Stimulated activated CD8-positive, alpha-beta memory T cell treated with anti-CD3 and anti-CD28 coated beads, Interleukin-2, amount 100 ng/mL, for 1 hour (primary cell): ENCODE results near the gene TPI1.
A peak's percentile ranks its signal among the peaks of the same experiment; 100 is the strongest.

Source experiments
- DNase-seq, 2 donors: peaks; one replicate each; pipeline ENCODE4 v3.0.0-alpha.2; 2020; ENCODE audit warnings: low read depth in 2 of 2

The TPI1 gene

DNA sequence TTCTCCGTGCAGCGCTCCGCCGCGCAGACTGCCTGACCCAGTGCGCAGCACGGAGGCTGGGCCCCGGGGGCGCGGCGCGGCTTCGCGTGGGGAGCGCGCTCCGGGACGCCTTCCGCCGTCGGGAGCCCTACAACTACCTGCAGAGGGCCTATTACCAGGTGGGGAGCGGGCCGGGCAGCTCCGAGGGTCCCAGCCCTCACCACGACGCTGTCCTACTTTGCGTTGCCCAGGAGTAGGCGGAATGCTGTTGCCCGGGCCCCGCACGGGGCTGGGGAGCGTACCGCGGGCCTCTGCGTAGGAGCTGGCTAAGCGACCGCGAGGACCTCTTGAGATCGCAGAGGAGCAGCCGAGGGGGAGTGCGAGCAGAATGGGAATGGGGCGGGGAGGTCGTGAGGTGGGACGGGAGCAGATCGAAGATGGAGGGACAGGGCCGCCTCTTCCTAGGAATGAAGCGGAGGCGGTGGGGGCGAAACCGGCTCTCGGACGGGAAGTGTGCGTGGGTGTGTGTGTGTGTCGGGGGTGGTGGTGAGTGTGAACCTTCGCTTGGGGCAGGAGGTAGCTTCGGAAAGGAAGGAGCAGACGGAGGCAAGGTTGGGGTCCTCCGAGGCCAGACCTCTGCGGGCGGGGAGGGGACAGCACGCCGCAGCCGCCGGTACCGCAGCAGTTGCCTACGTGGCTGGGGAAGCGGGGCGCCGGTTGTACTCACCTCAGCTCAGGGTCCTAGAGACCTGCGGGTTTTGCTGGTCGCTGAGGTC, 38.4 kb upstream of the TPI1 start:
- DNase-seq = peak in 1 of 2 donors; percentile 22

DNA sequence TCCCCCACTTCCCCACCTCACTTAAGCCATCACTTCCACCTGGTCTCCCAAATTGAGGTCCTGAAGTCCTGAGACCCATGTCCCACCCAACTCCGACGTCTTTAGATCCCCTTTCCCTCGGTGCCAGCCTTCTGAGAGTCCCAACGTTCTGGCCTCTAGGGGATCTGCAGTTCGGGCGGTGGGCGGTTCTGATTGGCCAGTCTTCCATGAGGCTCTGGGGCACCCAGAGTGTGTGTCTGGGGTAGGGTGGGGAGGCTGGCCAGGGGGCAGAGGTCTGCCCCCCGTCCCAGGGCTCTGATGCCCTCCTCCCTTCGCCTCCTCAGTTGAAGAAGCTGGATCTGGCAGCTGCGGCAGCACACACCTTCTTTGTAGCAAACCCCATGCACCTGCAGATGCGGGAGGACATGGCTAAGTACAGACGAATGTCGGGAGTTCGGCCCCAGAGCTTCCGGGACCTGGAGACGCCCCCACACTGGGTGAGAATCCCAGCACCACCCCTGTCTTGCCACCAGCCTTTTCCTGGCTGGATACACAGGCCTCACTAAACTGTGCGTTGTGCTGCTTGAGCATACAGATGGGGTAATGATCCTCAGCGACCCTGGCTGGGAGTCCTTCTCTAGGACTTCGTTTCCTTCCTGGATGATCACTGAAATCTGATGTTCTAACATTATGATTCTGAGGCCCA, 37.7 kb upstream of the TPI1 start:
- DNase-seq = no peak

DNA sequence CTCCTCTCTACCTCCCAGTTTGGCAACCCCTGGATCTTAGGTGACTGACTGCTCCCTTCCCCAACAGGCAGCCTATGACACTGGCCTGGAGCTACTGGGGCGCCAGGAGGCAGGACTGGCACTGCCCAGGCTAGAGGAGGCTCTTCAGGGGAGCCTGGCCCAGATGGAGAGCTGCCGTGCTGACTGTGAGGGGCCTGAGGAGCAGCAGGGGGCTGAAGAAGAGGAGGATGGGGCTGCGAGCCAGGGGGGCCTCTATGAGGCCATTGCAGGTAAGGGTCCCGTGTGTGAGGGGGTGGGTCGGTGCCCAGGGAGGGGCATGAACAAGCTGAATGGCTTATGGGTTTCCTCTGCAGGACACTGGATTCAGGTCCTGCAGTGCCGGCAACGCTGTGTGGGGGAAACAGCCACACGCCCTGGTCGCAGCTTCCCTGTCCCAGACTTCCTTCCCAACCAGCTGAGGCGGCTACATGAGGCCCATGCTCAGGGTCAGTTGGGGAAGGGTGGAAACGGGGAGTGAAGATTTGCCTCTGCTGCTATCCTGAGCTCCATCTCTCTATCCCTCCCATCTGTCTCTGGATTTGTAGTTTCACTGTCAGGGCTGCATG, 36.9 kb upstream of the TPI1 start:
- no peak for DNase-seq

DNA sequence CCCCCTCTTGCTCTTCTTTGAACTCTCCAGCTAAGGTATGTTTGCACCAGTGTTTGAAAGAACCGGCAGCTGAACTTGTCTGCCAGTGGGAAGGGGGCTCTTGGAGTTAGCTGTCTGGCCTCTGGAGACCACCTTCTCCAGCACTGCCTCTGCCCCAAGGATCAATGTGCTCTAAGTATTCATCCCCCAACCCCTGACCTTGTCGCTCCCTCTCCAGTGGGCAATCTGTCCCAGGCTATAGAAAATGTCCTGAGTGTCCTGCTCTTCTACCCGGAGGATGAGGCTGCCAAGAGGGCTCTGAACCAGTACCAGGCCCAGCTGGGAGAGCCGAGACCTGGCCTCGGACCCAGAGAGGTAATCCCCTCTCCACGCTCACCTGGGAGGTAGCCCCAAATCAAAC, 36.3 kb upstream of the TPI1 start:
- no peak for DNase-seq

DNA sequence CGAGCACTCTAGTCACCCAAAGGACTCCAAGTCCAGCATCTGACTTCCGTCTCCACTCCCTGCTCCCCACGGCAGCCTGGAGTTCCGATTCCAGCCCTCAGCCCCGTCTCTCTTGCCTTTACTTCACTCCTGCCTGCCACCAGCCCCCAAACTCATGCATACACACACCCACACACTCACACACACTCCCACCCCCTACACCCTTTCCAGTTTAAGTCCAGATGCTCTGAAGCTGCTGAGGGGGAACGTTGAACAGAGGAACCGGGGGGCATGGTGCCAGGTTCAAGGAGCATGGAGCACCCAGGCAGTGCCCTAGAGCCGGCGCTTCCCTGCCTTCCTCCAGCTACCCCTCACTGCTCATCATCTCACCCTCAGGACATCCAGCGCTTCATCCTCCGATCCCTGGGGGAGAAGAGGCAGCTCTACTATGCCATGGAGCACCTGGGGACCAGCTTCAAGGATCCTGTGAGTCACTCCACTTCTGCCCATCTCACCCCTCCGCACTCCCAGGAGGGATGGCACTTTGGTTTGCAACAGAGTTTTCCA, 35.8 kb upstream of the TPI1 start:
- DNase-seq = no peak

DNA sequence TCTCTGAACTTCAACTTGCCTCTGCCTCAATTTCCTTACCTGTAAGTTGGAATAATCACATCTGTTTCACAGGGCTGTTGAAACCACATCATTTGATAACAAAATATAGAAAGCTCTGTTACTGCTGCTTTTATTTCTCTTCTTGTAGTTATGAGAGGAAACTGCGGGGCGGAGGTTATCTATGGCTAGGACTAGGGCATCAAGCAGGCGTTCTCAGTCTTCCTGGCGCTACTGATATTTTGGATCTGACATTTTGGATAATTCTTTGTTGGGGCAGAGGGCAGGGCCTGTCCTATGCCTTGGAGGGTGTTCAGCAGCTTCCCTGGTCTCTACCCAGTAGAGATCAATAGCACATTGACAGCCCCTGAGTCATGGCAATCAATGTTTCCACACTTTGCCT, 35.2 kb upstream of the TPI1 start:
- DNase-seq = no peak

DNA sequence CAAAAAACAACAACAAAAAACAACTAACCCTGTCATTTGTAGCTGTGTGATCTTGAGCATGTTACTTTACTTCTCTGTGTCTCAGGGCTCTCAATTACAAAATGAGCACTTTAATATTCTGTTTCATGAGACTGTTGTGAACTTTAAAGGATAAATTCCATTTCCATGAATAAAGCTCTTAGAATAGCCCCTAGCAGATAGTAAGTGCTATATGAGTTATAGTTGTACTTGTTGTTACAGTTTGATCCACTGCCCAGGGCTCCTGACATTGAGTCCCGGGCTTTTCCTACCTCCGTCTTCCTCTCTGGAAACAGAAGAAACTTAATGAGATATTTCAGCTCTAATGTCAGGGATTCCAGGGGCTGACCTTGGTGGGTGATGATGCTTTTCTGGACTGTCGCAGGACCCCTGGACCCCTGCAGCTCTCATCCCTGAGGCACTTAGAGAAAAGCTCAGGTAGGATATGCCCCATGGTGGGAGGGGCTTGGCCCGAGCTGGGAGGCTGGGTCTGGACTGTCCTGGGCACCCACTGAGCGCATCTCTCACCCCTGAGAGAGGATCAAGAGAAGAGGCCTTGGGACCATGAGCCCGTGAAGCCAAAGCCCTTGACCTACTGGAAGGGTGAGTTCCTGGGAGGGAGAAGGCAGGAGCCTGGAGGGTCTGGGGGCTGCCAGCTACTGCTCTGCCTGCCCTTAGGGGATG, 34.0 kb upstream of the TPI1 start:
- DNase-seq = no peak

DNA sequence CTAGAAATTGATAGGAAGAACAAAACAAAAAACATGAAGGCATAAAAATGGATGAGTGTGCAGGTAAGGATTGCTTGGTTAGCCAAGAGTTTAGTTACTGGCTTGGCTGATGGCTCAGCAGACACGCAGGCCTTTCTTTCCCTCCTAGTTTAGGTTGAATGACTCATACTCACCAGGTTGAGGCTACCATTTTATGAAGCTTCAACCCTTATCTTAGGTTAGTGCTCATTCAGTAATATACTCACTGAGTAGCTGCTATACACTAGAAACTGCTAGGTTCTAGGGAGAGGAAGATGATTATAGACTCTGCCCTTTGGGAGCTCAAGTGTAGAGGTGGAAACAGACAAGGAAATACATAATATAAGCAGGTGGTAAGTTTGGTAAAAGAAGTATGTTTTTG, 33.1 kb upstream of the TPI1 start:
- DNase-seq = no peak

DNA sequence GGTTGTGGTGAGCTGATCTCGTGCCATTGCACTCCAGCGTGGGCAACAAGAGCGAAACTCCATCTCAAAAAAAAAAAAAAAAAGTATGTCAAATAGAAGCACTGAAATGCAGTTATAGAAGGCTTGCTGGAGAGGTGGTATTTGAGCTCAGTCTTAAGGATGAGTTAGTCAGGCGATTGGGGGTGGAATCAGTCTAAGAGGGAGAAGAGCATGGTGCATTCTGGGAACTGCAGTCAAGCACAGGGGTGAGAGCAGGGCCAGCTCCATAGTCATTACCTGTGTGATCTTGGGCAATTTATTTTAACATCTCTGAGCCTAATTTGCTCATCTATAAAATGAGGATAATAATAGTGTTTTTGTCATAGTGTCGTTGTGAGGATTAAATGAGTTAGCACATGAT, 32.5 kb upstream of the TPI1 start:
- no peak for DNase-seq

DNA sequence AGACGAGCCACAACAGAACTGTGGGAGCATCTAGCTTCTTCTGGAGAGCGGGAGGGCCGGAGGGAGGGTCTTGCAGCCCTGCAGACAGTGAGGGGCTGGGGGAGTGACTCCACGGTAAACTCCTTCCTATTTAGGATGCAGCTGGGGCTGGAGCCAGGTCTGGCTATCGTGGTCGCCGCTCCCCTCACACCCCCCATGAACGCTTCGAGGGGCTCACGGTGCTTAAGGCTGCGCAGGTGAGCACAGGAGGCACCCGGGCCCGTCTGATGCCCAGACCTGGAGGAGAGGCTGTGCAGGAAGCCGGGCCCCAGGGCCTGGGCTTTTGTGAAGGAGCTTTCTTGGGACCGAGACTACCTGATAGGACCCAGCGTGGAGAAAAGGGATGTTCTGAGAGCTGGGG, 30.5 kb upstream of the TPI1 start:
- no peak for DNase-seq

DNA sequence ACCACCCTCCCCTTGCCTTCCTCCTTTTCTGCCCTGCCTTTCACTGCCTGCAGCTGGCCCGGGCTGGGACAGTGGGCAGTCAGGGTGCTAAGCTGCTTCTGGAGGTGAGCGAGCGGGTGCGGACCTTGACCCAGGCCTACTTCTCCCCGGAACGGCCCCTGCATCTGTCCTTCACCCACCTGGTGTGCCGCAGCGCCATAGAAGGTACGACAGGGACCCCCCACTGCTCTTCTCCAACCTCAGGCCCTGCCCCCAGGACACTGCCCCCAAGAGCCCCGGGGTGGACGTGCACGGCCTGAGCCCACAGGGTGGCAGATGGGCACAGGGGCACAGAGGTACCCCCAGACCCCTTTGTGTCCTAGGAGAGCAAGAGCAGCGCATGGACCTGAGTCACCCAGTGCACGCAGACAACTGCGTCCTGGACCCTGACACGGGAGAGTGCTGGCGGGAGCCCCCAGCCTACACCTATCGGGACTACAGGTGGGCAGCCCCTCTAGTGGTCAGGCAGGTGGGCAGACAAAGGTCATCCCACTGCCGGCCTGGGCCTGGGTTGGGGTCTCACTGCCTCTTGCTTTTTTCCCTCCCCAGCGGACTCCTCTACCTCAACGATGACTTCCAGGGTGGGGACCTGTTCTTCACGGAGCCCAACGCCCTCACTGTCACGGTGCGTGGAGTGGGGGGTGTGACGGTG, 29.8 kb upstream of the TPI1 start:
- DNase-seq = no peak

DNA sequence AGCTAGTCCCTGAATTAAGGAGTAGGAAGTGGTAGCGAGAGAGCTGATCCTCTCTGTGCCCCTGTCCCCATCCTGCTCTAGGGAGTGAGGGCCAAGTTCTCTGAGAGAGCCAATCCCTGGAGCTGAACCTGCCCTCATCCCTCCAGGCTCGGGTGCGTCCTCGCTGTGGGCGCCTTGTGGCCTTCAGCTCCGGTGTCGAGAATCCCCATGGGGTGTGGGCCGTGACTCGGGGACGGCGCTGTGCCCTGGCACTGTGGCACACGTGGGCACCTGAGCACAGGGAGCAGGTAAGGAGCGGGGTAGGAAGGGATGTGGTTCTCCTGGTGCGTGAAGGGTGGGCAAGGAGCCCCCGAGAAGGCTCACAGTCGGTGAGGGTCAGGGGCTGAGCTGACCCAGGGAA, 28.5 kb upstream of the TPI1 start:
- DNase-seq = no peak

DNA sequence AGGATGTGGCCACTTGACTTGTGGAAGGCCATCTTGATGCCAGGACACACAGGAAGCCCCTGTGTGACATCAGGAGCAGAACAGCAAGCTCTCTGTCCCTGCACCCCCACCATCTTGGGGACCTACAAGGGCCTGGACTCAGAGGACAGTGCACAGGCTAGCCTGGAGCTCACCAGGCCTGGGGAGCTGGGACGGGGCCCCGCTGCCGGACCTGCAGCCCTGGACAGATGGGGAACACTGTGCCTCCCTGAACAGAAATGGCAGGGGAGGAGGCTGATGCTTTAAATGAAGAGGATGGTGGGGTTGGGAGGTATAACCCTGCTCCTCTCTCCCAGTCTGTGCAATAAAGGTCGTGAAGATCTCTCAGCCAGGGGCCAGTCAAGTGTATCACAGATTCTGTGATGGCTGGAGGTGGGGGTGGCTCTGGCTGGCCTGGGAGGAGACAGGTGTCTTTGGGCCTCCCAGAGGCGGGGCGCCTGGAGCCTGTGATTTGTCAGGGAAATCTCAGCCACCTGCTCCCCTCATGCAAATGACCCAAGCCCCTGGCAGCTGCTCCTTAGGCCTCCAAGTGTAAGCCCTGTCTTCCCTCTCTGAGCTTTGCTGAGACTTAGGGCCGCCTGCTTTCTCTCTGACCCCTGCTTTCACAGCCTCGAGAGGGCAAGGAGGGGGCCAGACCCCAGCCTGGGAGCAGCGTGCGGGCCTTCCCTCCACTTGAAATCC, 27.7 kb upstream of the TPI1 start:
- no peak for DNase-seq

DNA sequence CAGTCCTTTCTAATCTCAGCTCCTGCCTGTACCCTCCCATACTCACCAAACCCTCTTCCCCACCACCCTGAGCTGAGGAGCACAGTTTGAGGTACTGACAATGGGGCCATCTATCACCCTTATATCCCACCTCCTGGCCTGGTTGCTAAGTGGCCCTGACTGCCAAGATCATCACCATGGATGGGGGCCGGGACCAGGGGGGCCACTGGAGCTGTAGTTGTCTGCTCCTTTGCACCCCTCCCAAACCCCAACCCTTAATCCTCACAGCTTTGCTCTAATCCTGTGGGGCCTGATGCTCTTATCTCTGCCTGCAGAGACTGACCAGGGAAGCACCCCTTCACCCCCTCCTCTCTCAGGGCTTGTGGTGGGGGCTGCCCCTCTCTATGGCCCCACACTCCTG, 27.0 kb upstream of the TPI1 start:
- DNase-seq = no peak

DNA sequence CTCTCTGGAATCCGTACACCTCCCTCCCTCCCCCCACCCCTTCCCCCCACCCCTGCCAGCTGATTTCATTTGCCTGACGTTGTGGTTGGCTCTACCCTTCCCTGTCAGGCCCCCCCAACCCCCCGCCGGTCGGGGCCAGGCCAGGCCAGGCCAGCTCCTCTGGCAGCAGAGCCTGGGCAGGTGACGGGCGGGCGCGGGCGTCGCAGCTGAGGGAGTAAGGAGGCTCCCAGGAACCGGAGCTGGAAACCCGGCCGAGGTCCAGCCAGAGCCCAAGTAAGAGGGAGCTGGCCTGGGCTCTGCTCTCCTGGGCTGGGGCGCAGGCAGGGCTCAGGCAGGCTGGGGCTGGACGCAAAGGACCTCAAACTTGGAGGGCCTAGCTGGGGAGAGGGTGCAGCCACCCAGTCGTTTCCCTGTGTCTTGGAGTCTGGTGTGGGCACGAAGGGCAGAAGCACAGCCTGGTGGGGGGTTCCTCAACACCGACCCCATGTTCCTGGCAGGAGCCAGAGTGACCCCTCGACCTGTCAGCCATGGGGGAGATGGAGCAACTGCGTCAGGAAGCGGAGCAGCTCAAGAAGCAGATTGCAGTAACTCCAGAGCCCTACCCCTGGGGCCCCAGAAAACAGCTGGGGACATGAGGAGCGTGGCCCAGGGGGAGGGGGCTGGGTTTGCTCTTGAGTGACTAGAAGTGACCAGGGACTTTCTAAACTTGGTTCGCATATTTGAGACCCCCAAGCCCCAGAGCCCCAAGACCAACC, 26.4 kb upstream of the TPI1 start, which contains the start of gene GNB3:
Gene GNB3, plus strand, starts transcription at position 165 of the 755 bp plus-strand sequence. Its CDS starts 363 bp downstream, at position 528.
- no peak for DNase-seq

DNA sequence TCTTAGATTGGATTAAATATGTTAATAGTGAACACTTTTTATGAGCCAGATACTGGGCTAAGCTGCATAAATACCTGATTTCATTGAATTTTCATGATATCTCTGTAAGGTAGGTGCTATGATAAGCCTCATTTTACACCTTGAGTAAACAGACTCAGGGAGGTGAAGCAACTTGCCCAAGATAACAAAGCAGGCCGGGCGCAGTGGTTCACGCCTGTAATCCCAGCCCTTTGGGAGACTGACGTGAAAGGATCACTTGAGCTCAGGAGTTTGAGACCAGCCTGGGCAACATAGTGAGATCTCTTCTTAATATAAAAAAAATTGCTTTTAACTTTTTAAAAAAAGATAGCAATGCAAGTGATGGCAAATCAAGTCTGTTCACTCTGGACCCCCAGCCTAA, 25.3 kb upstream of the TPI1 start:
- no peak for DNase-seq

DNA sequence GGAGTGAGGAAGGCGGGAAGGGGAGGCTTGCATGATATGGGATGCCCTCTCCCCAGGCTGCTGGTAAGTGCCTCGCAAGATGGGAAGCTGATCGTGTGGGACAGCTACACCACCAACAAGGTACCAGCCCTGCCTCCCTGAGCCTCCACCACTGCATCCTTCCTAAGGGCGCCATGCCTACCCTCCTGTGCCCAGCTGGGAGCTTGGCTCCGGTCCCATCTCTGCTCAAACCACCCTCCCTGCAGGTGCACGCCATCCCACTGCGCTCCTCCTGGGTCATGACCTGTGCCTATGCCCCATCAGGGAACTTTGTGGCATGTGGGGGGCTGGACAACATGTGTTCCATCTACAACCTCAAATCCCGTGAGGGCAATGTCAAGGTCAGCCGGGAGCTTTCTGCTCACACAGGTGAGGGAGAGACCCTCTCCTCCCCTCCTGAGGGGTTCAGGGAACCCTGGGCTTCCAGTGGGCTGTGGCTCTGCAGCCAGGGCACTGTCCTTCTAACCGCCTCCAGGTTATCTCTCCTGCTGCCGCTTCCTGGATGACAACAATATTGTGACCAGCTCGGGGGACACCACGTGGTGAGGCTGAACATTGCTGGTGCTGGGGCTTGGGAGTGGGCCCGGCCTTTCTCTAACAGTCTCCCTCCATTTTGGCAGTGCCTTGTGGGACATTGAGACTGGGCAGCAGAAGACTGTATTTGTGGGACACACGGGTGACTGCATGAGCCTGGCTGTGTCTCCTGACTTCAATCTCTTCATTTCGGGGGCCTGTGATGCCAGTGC, 24.0 kb upstream of the TPI1 start:
- no peak for DNase-seq

DNA sequence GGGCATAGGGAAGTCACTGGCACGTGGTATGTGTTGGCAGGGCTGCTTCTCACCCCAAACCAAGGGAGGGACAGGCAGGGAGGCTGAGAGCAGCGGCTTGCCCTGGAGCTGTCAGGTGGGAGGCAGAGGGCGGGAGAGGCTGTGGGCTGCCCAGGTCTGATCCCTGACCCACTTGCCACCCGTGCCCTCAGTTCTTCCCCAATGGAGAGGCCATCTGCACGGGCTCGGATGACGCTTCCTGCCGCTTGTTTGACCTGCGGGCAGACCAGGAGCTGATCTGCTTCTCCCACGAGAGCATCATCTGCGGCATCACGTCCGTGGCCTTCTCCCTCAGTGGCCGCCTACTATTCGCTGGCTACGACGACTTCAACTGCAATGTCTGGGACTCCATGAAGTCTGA, 21.9 kb upstream of the TPI1 start:
- DNase-seq = no peak

DNA sequence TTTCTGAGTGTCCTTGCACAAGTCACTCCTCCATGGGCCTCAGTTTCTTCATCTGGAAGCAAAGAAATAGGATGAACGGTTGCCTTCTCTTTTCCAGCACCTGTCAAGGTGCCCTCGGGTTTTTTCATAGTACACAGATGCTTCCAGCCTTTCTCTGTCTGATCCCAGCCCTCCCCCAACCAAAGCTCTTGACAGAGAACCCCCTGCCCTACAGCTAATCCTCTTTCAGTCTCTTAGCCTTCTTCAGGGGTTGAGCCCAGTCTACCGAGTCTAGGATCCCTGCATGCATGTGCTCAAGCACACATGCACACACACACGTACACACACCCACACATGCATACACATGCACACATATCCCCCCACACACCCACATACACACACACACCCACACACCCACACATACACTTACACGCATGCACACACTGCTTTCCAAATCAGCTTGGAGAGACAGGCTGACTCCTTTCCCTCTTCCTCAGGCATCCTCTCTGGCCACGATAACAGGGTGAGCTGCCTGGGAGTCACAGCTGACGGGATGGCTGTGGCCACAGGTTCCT, 20.9 kb upstream of the TPI1 start:
- DNase-seq = no peak
